Middle frontal gyrus (tissue), 1 donor: Measurements from ENCODE around the gene MPPED1.

ENCODE experiments used
- DNase-seq: peaks from one replicate; pipeline ENCODE4 v3.0.0-alpha.2; 2015; ENCODE audit warnings: low spot score; ENCODE audit errors: extremely low spot score

MPPED1 gene

GRCh38 chr22:43539572-43540528, 128.0 kb downstream of the MPPED1 start:
- no peak for DNase-seq

DNA sequence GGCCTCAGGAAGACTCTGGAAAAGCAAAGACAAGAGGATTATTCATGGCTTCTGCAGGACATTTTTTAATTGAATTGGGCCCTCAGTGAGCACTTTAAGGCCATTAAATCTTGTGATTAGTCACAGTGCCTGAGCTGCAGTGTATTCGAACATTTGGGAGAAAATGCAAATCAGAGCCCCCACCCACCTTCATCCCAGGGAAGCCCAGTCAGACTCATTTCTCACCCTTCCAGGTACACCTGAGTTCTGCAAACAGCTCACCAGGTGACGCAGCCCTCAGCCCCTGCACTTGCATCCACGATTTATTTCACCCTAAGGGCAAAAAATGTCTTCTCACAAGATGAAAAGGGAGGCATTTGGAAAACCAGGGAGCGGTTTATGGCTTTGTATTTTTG, 128.7 kb downstream of the MPPED1 start:
- DNase-seq, result no peak

- no peak for DNase-seq
Observed at GRCh38 chr22:43541022-43541421, 129.2 kb downstream of the MPPED1 start.

GRCh38 chr22:43541462-43542407, 129.9 kb downstream of the MPPED1 start:
- no peak for DNase-seq

- no peak for DNase-seq
Observed at GRCh38 chr22:43542681-43543521, 131.1 kb downstream of the MPPED1 start.

- no peak for DNase-seq
Observed at GRCh38 chr22:43543522-43544288, 131.9 kb downstream of the MPPED1 start.

- no peak for DNase-seq
Observed at GRCh38 chr22:43544289-43544673, 132.5 kb downstream of the MPPED1 start.

DNA sequence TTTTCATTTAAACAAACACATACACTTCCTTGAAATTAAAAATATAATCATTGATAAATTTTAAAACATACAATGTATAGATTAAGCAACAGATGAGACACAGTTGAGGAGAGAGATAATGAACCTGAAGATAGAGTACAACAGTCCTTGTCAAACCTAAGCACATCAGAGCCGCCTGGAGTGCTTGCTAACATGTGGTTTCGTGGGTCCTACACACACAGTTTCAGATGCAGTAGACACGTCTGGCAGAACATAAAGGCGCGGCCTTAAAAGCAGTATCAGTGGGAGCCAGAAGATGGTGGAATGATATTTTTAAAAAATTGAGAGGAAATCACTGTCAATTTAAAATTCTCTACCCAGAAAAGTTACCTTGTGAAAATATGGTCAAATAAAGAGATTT, 134.4 kb downstream of the MPPED1 start:
- no peak for DNase-seq

GRCh38 chr22:43550024-43550620, 138.3 kb downstream of the MPPED1 start:
- no peak for DNase-seq

- DNase-seq, result no peak
Observed at GRCh38 chr22:43550672-43551071, 138.9 kb downstream of the MPPED1 start.

DNA sequence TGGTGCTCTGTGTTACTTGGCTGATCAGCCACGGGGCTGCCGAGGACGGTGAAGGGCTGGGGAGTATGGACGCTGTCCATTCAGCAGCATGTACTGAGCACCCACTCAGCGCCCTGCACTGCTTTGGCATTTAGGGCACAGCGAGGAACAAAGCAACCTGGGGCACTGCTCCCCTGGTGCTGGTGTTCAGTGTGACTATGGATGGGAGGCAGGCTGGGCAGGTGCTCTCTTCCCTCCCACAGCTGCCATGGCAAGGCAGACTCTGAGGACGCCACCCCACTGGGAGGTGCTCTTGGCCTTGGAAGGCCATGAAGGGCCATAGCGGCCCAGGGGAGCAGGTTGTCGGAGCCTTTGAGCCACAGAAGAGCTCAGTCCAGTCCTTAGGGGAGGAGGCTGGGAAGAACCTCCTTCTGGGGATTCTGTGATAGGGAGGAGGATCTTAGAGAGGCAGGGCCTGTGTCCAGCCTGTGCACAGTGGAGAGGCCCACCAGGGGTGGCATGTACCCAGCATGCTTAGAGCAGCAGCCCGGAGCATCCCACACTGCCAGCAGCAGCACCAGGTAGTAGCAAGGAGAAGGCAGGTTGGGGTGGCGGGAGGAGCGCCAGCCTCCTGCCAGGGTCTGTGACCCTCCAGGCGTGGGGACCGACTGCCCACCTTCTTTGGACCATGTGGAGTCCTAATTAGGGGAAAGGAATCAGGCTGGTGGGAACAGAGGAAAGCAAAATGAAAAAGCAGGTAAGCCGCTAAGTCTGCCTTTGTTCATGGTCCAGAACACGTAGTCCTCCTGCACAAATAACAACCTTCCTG, 141.8 kb downstream of the MPPED1 start:
- no peak for DNase-seq

DNA sequence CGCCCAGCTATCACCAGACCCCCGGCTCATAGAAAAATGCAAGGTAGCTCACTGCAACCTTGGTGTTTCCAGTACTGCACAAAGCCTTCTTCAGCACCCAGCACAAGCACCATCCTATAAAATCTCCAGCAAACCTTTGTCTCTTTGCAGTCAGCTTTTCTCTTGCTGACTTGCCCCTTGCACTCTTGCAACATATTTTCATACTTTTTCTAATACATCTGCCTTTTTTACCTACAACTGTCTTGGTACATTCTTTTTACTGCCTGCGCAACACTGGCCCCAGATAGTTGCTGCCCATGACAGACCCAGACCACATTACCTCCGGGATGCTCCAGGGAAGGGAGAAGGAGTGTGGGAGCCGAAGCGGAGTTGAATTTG, 142.4 kb downstream of the MPPED1 start:
- no peak for DNase-seq

GRCh38 chr22:43554694-43555365, 143.0 kb downstream of the MPPED1 start:
- DNase-seq, result no peak

DNA sequence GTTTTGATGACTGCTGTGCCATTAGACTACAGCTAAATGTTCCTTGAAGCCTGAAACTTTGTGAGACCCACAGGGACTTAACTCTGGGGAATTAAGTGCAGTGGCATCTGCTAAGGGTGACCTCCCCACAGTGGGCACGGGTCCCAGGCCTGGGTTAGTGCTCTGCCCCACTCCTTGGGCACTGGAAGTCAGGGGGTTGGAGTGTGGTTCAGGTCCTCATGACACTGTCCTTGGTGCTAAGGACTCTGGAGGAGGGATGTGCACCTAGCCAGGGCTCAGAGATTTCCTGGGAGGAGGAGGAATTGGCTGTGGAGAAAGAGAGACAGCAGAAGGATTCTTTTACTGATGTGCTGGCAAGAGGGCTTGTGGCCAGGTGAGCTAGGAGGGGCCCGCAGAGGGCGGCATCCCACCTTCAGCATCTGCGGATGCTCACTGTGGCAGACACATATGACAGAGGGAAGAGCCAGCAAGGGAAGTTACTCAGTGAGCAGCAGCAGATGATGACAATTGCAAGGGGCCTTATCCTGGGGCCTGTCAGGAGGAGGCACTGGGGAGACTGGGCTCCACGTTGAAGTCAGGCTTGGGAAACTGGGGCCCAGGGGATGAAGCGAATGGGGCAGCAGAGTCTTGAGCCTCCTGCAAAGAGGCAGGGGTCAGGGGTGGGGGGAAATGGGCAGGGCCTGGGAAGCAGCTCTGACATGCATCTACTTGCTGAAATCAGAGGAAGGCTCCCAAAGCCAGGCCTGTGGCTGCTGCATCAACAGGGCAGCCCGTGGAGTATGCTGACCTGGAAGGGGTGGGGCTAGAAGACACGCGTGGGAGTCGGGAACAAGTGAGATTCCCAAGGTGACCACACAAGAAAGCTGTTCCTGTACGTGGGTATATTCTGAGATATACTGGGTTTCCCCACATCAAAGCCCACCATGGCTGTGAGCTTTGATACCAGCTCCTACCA, 144.0 kb downstream of the MPPED1 start:
- no peak for DNase-seq
